ENCODE results near the gene UNC5C. TPM values are rescaled to one million over a fixed set of nuclear protein-coding genes. Genes with fewer than 3 reads are reported as not detected.

UNC5C gene
- total and polyA plus RNA-seq, 2 donors from 2014 or later, result 0.84 to 3.1 TPM

GRCh38 chr4:95290702-95291101 lies 258.1 kb downstream of the UNC5C start:
- intact Hi-C loops (cut with DNase I), result no loop called here
- Histone ChIP-seq H3K9me3 (ENCODE audit: control insufficient read depth in 2 of 3, insufficient read depth in 1 of 3, low read length in 3 of 3) (peaks cover 0 to 3% (median 0%) of the 10 kb centered on the region in 3 donors), H3K27ac (ENCODE audit: low read depth in 2 of 2, low read length in 2 of 2) (no peak overlapping the region), H3K36me3 (ENCODE audit: control insufficient read depth in 2 of 3, insufficient read depth in 3 of 3, low read length in 3 of 3) (no peaks in the 10 kb centered on the region), H3K9ac (ENCODE audit: low read length in 3 of 3) (no peak overlapping the region), H3K4me1 (ENCODE audit: control insufficient read depth in 2 of 3, insufficient read depth in 2 of 3, low read depth in 1 of 3, low read length in 3 of 3) (no peaks in the 10 kb centered on the region), H3K27me3 (ENCODE audit: control insufficient read depth, insufficient read depth, low read length) (no peaks in the 10 kb centered on the region), H3K4me3 (ENCODE audit: low read length in 3 of 3) (no peak overlapping the region)
- no peak for FAIRE-seq
- DNase-seq, result no peak
- TF ChIP-seq CTCF (IDR thresholded peaks at IDR 0.05; ENCODE audit: borderline replicate concordance, extremely low read depth, insufficient read depth), result no peak

- intact Hi-C loops (cut with DNase I), result no loop called here
These were observed 259.6 kb downstream of the UNC5C start for GRCh38 chr4:95289028-95289634.

GRCh38 chr4:95288552-95288951 lies 260.2 kb downstream of the UNC5C start:
- no peaks in the 10 kb centered on the region for H3K36me3 ChIP-seq (ENCODE audit: control insufficient read depth in 2 of 3, insufficient read depth in 3 of 3, low read length in 3 of 3)
- no peak for TF ChIP-seq CTCF (IDR thresholded peaks at IDR 0.05; ENCODE audit: borderline replicate concordance, extremely low read depth, insufficient read depth)
- FAIRE-seq, result no peak

More at GRCh38 chr4:95289028-95289634, 259.6 kb downstream of the UNC5C start:
- H3K27ac ChIP-seq (ENCODE audit: low read depth in 2 of 2, low read length in 2 of 2), result no peak overlapping the region
- no peak for FAIRE-seq
- no peak for TF ChIP-seq CTCF (IDR thresholded peaks at IDR 0.05; ENCODE audit: borderline replicate concordance, extremely low read depth, insufficient read depth)
- H3K9ac ChIP-seq (ENCODE audit: low read length in 3 of 3), result no peak overlapping the region
- H3K27me3 ChIP-seq (ENCODE audit: control insufficient read depth, insufficient read depth, low read length), result no peaks in the 10 kb centered on the region
- H3K9me3 ChIP-seq (ENCODE audit: control insufficient read depth in 2 of 3, insufficient read depth in 1 of 3, low read length in 3 of 3), result peaks cover 0 to 3% (median 0%) of the 10 kb centered on the region in 3 donors
- H3K36me3 ChIP-seq (ENCODE audit: control insufficient read depth in 2 of 3, insufficient read depth in 3 of 3, low read length in 3 of 3), result no peaks in the 10 kb centered on the region
- DNase-seq, result no peak
- no peak overlapping the region for H3K4me3 ChIP-seq (ENCODE audit: low read length in 3 of 3)
- no peaks in the 10 kb centered on the region for H3K4me1 ChIP-seq (ENCODE audit: control insufficient read depth in 2 of 3, insufficient read depth in 2 of 3, low read depth in 1 of 3, low read length in 3 of 3)

GRCh38 chr4:95285797-95286196 lies 263.0 kb downstream of the UNC5C start:
- FAIRE-seq, result no peak

More at GRCh38 chr4:95288552-95288951, 260.2 kb downstream of the UNC5C start:
- no peak overlapping the region for H3K27ac ChIP-seq (ENCODE audit: low read depth in 2 of 2, low read length in 2 of 2)
- H3K9me3 ChIP-seq (ENCODE audit: control insufficient read depth in 2 of 3, insufficient read depth in 1 of 3, low read length in 3 of 3), result peaks cover 0 to 3% (median 0%) of the 10 kb centered on the region in 3 donors
- no peak for DNase-seq
- no peak overlapping the region for H3K9ac ChIP-seq (ENCODE audit: low read length in 3 of 3)
- no peak overlapping the region for H3K4me3 ChIP-seq (ENCODE audit: low read length in 3 of 3)
- intact Hi-C loops (cut with DNase I), result no loop called here
- no peaks in the 10 kb centered on the region for H3K4me1 ChIP-seq (ENCODE audit: control insufficient read depth in 2 of 3, insufficient read depth in 2 of 3, low read depth in 1 of 3, low read length in 3 of 3)
- H3K27me3 ChIP-seq (ENCODE audit: control insufficient read depth, insufficient read depth, low read length), result no peaks in the 10 kb centered on the region

More at GRCh38 chr4:95285797-95286196, 263.0 kb downstream of the UNC5C start:
- H3K4me1 ChIP-seq (ENCODE audit: control insufficient read depth in 2 of 3, insufficient read depth in 2 of 3, low read depth in 1 of 3, low read length in 3 of 3), result no peaks in the 10 kb centered on the region
- peaks cover 0 to 3% (median 0%) of the 10 kb centered on the region in 3 donors for H3K9me3 ChIP-seq (ENCODE audit: control insufficient read depth in 2 of 3, insufficient read depth in 1 of 3, low read length in 3 of 3)
- no peak overlapping the region for H3K27ac ChIP-seq (ENCODE audit: low read depth in 2 of 2, low read length in 2 of 2)
- no peaks in the 10 kb centered on the region for H3K36me3 ChIP-seq (ENCODE audit: control insufficient read depth in 2 of 3, insufficient read depth in 3 of 3, low read length in 3 of 3)
- H3K4me3 ChIP-seq (ENCODE audit: low read length in 3 of 3), result no peak overlapping the region
- no peak for DNase-seq
- TF ChIP-seq CTCF (IDR thresholded peaks at IDR 0.05; ENCODE audit: borderline replicate concordance, extremely low read depth, insufficient read depth), result no peak
- no peaks in the 10 kb centered on the region for H3K27me3 ChIP-seq (ENCODE audit: control insufficient read depth, insufficient read depth, low read length)
- intact Hi-C loops (cut with DNase I), result no loop called here
- H3K9ac ChIP-seq (ENCODE audit: low read length in 3 of 3), result no peak overlapping the region
